ENCODE data around the gene PCDHA1. TPM values are rescaled to one million over a fixed set of nuclear protein-coding genes. Genes with fewer than 3 reads are reported as not detected.

PCDHA1 gene
- total and polyA plus RNA-seq, 2 donors (not counting 3 experiments of a cell fraction or from before 2014, with no cell fraction given), result 0.04 TPM; not detected in 1

DNA sequence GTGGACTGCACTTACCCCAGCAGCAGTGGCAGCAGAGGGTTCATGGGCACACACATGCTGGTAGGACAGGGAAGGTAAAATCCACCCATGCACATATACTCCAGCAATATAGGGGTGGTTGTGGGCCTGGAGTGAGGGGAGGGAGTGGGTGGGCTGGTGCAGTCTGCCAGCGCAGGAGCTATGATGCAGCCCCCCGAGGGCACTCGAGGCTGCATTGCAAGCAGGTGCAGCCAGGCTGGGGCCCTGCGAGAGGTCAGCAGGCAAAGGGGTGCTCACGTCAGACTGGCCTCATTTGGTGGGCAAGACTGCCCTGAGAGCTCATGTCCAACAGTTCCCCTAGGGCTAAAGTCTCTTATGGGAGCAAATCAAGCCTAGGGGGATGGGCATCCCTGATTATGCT, 32.4 kb upstream of the PCDHA1 start:
- intact Hi-C loops (cut with micrococcal nuclease) (no loop called here), dilution Hi-C loops (cut with MboI; ENCODE audit: extremely low pct_ligation_motif_present, low sequenced_read_pairs) (no loop called here)
- H3K79me2 ChIP-seq (ENCODE audit: control insufficient read depth, insufficient read depth, low read length), result no peaks in the 10 kb centered on the region
- no peak overlapping the region for H3K4me3 ChIP-seq (replicated peaks in 1 of 3; ENCODE audit: insufficient read depth in 1 of 3, low read depth in 1 of 3, low read length in 3 of 3)
- no peak for FAIRE-seq
- H3K9ac ChIP-seq (replicated peaks; ENCODE audit: extremely low read depth, insufficient read depth, low read length), result no peak overlapping the region
- H3K9me3 ChIP-seq (replicated peaks; ENCODE audit: control insufficient read depth, insufficient read depth, low read length), result no peaks in the 10 kb centered on the region
- H2AFZ ChIP-seq (ENCODE audit: low read depth, low read length), result no peak overlapping the region
- ChIA-PET CTCF (no interaction called here), POLR2A (no interaction called here)
- no peak overlapping the region for H3K4me2 ChIP-seq (ENCODE audit: insufficient read depth, low read length)
- no peak for TF ChIP-seq POLR2A (IDR thresholded peaks at IDR 0.05; ENCODE audit: low read depth, low read length)
- no peak for TF ChIP-seq EZH2 (IDR thresholded peaks at IDR 0.05; ENCODE audit: borderline replicate concordance, low read depth, low read length, severe bottlenecking)
- no peak for TF ChIP-seq GATA2 (IDR thresholded peaks at IDR 0.05; ENCODE audit: insufficient read depth, insufficient read length, low read depth, low read length)
- no peak for TF ChIP-seq JUN (IDR thresholded peaks at IDR 0.05; ENCODE audit: borderline replicate concordance, insufficient read depth, insufficient read length, low read depth)
- no peak for TF ChIP-seq MAX (IDR thresholded peaks at IDR 0.05; ENCODE audit: insufficient read depth, insufficient read length)
- no peak for TF ChIP-seq MYC (IDR thresholded peaks at IDR 0.05; ENCODE audit: low read depth, low read length)
- TF ChIP-seq, protein P1, sequence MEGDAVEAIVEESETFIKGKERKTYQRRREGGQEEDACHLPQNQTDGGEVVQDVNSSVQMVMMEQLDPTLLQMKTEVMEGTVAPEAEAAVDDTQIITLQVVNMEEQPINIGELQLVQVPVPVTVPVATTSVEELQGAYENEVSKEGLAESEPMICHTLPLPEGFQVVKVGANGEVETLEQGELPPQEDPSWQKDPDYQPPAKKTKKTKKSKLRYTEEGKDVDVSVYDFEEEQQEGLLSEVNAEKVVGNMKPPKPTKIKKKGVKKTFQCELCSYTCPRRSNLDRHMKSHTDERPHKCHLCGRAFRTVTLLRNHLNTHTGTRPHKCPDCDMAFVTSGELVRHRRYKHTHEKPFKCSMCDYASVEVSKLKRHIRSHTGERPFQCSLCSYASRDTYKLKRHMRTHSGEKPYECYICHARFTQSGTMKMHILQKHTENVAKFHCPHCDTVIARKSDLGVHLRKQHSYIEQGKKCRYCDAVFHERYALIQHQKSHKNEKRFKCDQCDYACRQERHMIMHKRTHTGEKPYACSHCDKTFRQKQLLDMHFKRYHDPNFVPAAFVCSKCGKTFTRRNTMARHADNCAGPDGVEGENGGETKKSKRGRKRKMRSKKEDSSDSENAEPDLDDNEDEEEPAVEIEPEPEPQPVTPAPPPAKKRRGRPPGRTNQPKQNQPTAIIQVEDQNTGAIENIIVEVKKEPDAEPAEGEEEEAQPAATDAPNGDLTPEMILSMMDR (IDR thresholded peaks at IDR 0.05; ENCODE audit: extremely low read depth in 1 of 2, insufficient read depth in 1 of 2, low read depth in 1 of 2, low read length in 2 of 2), result no peak
- TF ChIP-seq POLR2AphosphoS5 (IDR thresholded peaks at IDR 0.05; ENCODE audit: insufficient read depth, low read depth, low read length), result no peak
- no peak for TF ChIP-seq FOS (IDR thresholded peaks at IDR 0.05; ENCODE audit: borderline replicate concordance, insufficient read depth, low read length)
- no peaks in the 10 kb centered on the region for H4K20me1 ChIP-seq (replicated peaks; ENCODE audit: control insufficient read depth, extremely low read depth, insufficient read depth, low read length)
- H3K27me3 ChIP-seq (ENCODE audit: control insufficient read depth in 2 of 2, insufficient read depth in 2 of 2, low read length in 2 of 2), result no peaks in the 10 kb centered on the region
- DNase-seq (ENCODE audit: low read depth, low spot score), result no peak
- BruUV-seq (replicated peaks), result no TSS peak
- H3K27ac ChIP-seq (ENCODE audit: insufficient read depth, low read depth, low read length), result no peak overlapping the region
- H3K9me1 ChIP-seq (replicated peaks; ENCODE audit: control insufficient read depth, extremely low read depth, insufficient read depth, low read length), result no peaks in the 10 kb centered on the region
- H3K36me3 ChIP-seq (ENCODE audit: control insufficient read depth in 2 of 2, extremely low read depth in 1 of 2, insufficient read depth in 2 of 2, low read length in 2 of 2), result no peaks in the 10 kb centered on the region
- H3K4me1 ChIP-seq (ENCODE audit: control insufficient read depth, extremely low read depth, insufficient read depth, low read length), result no peaks in the 10 kb centered on the region
